OCI-M1 (cell line): Measurements from ENCODE around the gene CDC42BPB.

Experiments
- DNase-seq: peaks from one replicate; lab custom pipeline; 2025; lab: John Stamatoyannopoulos, UW

The CDC42BPB gene

DNA sequence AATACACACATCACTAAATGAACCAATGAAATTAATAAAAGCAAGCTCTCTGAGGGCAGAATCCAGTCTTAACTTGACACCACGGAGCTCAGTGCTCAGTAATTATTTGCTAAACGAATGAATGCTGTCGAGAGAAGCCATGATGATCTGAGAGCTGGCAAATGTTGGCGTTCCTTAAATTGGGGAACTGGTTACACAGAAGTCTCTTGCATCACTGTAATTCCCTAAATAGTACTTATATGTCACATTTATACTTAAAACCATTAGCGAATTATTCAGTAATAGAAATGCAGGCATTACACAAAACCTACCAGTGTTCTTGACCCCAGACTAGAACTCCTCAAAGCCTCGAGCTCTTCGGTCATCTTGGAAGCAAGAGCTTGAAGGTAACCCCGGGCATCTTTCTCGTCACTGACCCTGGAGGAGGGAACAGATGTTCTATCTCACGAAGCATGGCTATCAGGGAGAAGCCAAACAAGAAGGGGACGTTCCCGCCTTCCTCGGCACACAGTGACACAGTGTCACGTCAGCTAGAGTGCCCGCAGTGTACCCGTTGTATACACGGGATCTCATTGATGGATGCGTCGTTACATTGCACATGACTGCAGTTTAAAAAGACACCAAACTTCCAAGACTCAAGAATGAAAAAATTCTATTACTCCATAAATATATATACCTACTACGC, 91.2 kb downstream of the CDC42BPB start:
- no peak for DNase-seq

GRCh38 chr14:102965282-102965681, 92.1 kb downstream of the CDC42BPB start:
- DNase-seq = no peak

- DNase-seq = no peak
Observed at GRCh38 chr14:102964152-102964730, 93.1 kb downstream of the CDC42BPB start.

DNA sequence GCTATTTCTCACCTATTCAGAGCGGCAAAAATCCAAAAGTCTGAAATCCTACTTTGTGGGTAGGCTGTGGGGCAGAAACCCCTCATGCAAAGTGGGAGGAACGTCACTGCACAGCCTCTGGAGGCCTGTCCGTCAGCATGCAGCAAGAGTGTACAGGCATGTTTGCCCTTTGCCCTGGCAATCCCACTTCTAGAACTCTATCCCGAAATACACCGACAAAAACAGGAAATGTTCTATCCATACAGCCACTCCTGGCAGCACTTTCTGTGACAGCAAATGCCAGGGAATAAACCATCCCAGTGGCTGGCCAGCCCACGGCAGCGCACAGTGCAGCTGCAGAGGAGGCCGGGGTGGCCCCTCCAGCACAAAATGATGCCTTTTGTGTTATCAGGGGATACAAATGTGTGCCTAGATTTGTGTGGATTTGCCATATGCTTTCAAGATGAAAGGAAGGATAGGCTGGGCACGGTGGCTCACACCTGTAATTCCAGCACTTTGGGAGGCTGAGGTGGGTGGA, 95.2 kb downstream of the CDC42BPB start:
- DNase-seq = no peak

- no peak for DNase-seq
Observed at GRCh38 chr14:102958461-102958860, 98.9 kb downstream of the CDC42BPB start.

DNA sequence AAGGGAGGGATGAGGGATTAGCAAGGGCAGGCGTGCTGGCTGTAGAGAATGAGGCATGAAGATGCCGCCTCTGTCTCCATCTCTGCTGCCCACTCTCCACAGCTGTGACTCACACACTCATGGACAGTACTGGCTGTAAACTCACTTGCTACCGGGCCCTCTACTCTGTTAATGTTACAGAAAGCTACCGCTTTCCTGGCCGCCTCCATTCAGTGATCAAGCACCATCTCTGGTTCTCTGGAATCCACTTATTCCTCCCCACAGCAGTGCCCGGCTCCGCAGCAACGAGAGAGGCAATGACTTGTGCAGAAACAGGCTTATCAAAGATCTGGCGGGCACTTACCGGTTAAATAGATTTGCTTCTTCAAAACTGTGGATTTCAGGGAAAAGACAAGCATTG, 100.1 kb downstream of the CDC42BPB start:
- no peak for DNase-seq

DNA sequence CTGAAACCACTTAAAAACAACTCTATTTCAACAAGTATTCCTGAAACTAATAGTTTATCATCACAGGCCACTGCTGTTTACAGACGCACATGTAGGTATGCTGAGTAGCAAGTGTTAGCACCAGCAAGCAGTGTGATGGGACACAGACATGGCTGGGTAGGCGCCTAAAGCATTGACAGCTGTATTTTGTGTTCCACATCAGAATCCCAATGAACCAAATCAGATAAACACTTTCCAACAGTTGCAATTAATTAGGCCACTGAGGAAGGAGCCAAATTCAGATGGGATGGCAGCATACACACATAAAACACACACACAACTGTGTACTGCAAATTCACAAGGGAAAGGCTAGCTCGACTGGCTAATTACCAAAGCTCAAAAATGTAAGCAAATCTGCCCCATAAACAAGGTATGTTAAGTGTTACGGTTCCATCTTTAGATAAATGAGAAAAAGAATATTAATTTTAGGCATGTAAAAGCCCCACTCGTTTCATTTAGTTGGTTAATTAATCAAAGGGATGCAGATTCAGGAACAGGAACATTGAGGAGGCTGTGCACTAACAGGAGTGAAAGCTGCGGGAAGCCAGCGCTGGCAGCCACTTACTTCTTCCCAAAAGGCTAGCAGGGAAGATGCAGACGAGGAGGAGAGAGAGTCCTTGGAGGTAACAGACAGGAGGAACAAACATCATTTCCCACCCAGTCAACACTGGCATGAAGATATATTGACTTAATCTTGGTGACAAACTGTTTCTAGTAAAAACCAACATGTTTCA, 101.5 kb downstream of the CDC42BPB start:
- no peak for DNase-seq

- no peak for DNase-seq
Observed at GRCh38 chr14:102954081-102954789, 103.1 kb downstream of the CDC42BPB start.

DNA sequence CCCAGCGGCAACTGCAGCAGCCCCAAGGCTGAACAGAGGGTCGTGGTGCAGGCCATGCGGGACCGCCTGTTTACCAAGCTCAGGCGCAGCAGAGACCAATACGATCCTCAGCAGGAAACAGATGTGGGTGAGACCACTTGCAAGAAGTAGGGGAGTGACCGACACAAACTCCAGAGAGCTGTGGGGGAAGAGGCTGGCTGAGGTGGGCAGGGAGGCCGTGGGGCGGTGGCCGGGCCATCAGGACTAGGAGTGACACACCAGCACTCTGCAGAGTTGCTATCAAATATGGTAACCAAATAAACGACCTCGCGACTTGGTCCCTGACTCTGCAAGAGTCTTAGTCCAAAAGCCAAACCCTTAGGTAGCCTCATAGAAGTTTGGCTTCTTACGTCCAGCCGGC, 104.2 kb downstream of the CDC42BPB start:
- no peak for DNase-seq

GRCh38 chr14:102952276-102952675, 105.1 kb downstream of the CDC42BPB start:
- DNase-seq = no peak

GRCh38 chr14:102951799-102952198, 105.5 kb downstream of the CDC42BPB start:
- DNase-seq = no peak

GRCh38 chr14:102951034-102951433, 106.3 kb downstream of the CDC42BPB start:
- DNase-seq = no peak

- no peak for DNase-seq
Observed at GRCh38 chr14:102949801-102950451, 107.4 kb downstream of the CDC42BPB start.

DNA sequence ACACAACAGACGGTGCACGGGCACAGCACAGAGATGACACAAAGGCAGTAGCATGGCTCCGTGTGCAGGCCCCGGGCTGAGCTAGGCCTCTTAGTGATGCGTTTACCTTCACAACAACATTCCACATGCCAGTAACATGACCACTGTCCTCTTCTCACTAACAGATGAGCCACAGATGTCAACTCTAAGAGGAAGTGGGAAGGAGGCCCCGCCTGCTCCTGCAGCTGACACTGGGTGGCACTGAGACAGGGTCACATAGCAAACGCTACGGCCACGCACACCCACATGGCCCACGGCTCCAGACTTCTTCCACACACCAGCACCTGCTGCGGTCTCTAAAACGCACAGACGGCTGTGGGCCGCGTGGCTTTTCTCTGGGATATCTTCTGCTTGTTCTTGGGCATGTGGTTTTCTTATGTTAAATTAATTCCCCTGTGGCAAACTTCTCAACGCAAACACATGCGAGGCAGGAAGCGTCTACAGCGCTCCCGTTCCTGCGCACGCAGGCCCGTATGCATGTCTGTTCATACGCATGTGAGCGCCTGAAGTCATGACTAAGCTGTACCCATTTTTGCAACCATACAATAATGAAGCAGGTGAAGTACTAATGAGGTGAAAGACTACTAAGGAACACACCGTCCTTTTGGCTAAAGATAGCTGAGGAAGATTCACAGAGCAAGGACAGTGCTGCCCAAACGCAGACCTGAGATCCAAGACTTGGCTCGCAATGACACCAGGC, 108.1 kb downstream of the CDC42BPB start:
- DNase-seq = peak; percentile 7

DNA sequence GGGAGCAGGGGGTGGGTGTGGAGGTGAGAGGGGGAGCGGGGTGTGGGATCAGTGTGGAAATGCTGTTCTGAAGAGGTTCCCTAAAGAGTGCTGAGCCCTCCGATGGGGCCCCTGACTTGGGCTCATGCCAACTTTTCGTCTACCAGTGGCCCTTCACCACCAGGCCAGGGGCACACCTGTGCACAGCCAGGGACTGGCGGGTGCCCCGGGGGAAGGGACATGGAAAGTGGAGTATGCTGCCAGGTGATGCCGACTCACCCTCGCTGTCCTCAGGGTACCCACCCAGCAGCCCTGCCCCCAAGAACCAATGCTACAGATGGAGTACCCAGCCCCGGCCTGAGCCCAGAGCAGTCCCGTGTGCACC, 108.7 kb downstream of the CDC42BPB start:
- DNase-seq = no peak

DNA sequence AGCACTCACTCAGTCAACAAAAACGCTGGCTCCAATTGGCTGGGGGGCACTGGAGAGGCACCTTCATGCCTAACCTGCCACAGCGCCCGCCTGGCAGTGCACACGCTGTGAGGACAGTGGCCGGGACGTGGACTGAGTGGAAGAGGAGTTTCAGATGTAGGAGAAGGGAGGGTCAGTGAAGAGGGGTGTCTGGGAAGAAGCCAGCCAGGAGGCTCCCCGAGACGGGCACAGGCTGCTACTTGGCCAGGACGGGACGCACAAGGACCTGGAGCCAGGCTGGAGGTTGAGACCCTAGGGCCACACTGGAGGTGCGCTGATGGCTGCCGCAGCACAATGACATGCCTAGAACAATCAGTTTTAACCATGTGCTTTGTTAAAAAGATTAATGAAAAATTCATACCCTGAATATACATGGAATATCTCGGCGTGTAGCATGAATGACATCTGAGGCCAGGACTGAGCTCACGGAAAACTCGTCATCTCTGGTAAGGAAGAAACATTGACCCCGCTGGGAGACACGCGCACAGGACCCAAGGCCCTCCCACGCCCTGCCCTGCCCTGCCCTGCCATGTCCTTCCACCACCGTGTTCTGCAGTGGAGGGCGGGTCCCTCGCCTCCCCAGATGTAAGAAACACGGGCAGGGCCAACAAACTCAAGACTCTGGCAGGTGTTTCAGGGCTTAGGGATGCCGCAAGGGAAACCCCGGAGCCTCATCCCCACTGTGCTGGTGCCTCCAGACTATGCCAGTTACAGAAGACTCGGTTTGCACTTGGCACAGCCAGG, 109.8 kb downstream of the CDC42BPB start:
- no peak for DNase-seq

GRCh38 chr14:102945346-102946130, 111.8 kb downstream of the CDC42BPB start:
- no peak for DNase-seq

DNA sequence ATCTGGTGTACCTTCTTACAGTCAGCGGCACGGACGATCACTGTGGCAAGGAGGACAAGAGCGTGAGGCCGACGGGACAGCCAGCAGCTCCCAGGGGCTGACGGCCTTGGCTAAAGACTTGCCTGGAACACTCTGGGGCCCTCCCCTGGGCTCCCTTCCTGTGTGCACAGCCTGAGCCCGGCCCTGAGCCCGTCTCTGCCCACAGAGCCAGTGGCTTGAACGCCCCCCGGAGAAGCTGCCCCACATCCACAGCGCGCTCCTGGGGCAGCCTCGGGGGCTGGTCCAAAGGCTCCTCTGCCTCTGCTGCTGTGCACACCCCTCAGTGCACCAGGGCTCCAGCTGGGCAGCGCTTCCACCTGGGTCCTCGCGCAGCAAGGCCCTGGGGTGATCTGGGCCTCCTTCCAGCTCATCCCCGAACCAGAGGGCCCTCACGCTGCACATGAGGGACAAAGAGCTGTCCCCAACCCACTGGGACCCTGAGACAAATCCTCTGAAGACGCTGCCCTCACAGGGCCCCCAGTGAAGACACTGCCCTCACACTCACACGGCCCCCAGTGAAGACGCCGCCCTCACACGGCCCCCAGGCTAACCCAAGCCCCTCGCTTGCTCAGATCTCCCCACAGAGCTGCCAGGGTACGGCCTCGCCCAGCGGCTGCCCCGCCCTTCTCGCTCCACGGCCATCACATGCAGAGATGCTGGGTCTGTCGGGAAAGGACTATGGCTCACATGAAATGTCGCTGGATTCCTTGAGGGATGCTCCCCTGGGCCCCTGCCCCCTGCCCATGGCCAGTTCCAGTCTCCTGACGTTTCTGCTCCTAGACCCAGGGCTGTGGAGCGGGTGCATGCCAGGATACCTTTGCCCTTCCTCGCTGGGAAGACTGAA, 112.7 kb downstream of the CDC42BPB start:
- no peak for DNase-seq

GRCh38 chr14:102943979-102944378, 113.4 kb downstream of the CDC42BPB start:
- DNase-seq = no peak
